GM12864 (cell line): ENCODE measurements around the gene CENPP.
"Not testable (repeated sequence)": the region's sequence is repeated elsewhere in the genome, so short reads cannot be mapped to it uniquely, and the experiment has no call there.

Experiments used
- DNase-seq: peaks from one replicate; pipeline ENCODE4 v3.0.0-alpha.2; 2011; ENCODE audit warnings: low read depth
- H3K4me3 ChIP-seq: 2 replicates; pipeline ENCODE4 v1.5.1; 2011; ENCODE audit warnings: mild to moderate bottlenecking, low read depth, low read length, control low read depth
- TF ChIP-seq, protein P1 (sequence below): IDR thresholded peaks from 2 replicates; pipeline ENCODE4 v1.5.1; 2011; ENCODE audit warnings: low read depth, mild to moderate bottlenecking, moderate library complexity, low read length, control low read depth, inconsistent platforms; ENCODE audit errors: missing control alignments

The CENPP gene

DNA sequence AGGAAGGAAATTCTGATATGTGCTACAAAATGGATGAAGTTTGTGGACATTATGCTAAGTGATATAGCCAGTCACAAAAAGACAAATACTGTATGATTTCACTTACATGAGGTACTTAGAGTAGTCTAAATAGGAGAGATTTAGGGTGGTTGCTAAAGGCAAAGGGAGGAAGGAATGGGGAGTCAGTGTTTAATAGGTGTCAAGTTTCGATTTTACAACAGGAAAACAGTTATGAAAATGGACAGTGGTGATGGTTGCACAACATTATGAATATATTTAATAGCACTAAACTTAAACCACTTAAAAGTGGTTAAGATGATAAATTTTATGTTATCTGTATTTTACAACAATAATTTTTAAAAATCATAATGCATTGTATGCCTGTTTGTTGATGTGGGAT, 250.4 kb downstream of the CENPP start:
- DNase-seq, result no peak
- TF ChIP-seq, protein P1, sequence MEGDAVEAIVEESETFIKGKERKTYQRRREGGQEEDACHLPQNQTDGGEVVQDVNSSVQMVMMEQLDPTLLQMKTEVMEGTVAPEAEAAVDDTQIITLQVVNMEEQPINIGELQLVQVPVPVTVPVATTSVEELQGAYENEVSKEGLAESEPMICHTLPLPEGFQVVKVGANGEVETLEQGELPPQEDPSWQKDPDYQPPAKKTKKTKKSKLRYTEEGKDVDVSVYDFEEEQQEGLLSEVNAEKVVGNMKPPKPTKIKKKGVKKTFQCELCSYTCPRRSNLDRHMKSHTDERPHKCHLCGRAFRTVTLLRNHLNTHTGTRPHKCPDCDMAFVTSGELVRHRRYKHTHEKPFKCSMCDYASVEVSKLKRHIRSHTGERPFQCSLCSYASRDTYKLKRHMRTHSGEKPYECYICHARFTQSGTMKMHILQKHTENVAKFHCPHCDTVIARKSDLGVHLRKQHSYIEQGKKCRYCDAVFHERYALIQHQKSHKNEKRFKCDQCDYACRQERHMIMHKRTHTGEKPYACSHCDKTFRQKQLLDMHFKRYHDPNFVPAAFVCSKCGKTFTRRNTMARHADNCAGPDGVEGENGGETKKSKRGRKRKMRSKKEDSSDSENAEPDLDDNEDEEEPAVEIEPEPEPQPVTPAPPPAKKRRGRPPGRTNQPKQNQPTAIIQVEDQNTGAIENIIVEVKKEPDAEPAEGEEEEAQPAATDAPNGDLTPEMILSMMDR, result no peak
- no peak overlapping the region for H3K4me3 ChIP-seq

DNA sequence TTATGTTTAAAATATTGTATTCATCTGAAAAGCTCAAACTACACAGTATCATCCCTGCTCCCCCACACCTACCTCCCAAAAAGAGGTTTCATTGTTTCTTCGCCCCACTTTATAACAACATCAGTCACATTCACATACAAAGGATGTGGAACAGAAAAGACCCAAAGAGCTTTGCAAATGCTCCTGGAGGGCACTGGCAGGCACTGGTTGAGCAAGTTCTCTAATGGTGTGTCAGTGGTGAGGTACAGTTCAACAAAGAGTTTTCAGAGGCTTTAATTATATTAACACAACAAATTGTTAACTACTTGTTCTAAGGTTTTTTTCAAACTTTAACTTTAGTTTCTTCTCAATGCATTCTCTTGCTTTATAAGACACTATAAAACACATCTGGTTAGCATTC, 264.2 kb downstream of the CENPP start:
- no peak overlapping the region for H3K4me3 ChIP-seq
- TF ChIP-seq, protein P1, result no peak
- no peak for DNase-seq

DNA sequence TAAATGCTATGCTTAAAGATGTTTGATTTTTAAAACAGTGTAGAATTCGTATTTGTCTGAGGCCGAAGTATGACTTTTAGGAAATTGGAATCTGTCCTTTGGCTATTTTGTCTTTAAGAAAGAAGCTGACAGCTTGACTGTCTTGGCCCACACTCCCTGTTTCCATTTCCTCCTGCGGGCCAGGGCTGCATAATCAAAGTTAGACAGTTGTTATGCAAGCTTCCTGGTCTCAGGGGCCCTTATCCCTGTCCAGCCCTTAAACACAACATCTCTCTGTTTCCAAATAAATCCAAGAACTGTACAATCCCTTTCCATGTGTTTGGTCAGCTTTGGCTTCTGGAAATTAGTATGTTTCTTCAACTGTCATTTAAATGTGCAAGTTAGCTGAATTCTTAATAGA, 264.6 kb downstream of the CENPP start:
- no peak for DNase-seq
- H3K4me3 ChIP-seq, result no peak overlapping the region
- TF ChIP-seq, protein P1, result no peak

DNA sequence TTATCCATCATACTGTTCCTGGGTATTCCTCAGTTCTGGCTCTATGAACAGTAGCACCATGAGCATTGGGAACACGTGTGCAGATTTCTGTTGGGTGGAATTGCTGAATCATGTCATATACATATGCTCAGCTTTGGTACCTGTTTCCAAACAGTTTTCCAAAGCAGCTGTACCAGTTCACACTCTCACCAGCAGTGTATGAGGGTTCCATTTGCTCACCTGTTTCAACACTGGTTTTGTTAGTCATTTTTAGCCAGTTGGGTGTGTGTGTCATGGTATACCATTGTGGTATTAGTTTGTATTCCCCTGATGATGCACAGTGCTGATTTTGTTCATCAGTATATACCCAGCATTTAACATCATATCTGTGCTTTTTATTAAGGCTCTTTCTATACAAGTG, 266.8 kb downstream of the CENPP start:
- no peak overlapping the region for H3K4me3 ChIP-seq
- DNase-seq, result no peak
- TF ChIP-seq, protein P1, result no peak

DNA sequence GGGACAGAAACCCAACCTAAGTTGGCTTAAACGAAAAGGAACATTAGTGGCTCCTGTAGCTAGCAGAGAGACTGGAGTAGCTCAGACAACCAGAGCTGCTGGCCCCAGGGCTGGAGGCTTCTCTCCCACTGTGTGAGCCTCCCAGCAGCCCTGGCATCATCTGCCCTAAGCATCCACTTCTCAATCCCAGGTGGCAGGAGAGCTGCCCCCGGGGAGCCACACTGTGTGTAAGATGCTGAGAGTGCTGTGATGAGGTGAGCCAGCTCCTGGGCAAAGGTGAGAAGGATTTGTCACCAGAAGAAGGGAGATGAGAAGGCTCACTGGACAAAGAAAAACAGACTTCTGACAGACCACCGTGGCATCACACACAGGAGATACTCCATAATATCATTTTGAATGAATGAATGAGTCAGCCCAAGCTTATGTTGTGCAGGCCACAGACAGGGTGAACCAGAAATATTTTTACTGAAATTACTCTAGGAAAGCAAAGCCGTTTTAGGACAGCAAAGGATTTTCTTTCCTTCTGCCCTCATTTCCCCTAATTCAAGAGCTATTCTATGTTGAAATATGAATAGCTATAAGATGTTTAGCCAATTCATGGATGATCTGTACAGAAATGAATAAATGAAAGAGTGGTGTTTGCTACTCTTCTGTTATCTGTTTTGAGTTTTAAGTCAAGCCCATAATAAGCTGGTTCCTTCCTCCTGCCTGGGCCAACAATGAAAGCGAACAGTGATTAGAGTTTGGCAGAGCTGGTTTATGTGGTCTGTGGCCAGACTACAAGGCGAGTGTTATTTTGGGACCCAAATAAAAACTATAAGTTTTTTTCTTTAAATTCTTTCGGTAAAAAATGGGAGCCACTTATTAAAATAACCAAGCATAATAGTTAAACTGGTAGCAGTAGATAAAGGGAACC, 267.5 kb downstream of the CENPP start:
- no peak overlapping the region for H3K4me3 ChIP-seq
- TF ChIP-seq, protein P1, result no peak
- no peak for DNase-seq

DNA sequence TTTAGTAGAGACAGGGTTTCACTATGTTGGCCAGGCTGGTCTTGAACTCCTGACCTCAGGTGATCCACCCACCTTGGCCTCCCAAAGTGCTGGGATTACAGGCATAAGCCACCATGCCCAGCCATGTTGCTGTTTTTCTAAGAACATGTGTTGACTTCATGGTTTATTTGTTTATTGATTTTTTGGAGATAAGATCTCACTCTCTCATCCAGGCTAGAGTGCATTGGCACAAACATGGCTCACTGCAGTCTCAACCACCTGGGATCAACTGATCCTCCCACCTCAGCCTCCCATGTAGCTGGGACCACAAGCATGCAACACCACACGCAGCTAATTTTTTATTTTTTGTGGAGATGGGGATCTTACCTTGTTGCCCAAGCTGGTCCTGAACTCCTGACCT, 269.3 kb downstream of the CENPP start:
- not testable (repeated sequence) for H3K4me3 ChIP-seq, DNase-seq

DNA sequence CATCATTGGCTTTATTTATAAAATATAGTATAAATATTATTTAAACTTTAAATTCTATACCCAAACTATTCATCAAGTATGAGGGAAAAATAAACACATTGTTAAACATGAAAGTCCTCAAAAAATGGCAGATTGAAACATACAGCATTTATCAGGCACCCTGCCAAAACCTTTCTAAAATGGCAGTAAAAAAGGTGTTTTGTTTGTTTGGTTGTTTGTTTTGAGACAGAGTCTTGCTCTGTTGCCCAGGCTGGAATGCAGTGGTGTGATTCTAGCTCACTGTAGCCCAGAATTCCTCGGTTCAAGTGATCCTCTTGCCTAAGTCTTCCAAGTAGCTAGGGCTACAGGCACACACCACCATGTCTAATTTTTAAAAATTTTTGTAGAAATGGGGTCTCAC, 270.2 kb downstream of the CENPP start:
- TF ChIP-seq, protein P1, result no peak
- H3K4me3 ChIP-seq, result no peak overlapping the region
- DNase-seq, result no peak
